B cell (primary cell): Measurements from ENCODE around the gene CBLN3.

ENCODE experiments used
- EZH2 ChIP-seq: IDR thresholded peaks from 2 replicates; pipeline ENCODE4 v1.6.1; 2012; ENCODE audit warnings: borderline replicate concordance, low read depth, mild to moderate bottlenecking, moderate library complexity, low read length; ENCODE audit not compliant: insufficient read depth, poor library complexity, severe bottlenecking
- TF ChIP-seq, protein P1 (sequence below): fragments of 200-600 bp; IDR thresholded peaks from one replicate; pipeline ENCODE4 v1.8.0; 2022; ENCODE audit warnings: antibody characterized with exemption, mild to moderate bottlenecking

DNA sequence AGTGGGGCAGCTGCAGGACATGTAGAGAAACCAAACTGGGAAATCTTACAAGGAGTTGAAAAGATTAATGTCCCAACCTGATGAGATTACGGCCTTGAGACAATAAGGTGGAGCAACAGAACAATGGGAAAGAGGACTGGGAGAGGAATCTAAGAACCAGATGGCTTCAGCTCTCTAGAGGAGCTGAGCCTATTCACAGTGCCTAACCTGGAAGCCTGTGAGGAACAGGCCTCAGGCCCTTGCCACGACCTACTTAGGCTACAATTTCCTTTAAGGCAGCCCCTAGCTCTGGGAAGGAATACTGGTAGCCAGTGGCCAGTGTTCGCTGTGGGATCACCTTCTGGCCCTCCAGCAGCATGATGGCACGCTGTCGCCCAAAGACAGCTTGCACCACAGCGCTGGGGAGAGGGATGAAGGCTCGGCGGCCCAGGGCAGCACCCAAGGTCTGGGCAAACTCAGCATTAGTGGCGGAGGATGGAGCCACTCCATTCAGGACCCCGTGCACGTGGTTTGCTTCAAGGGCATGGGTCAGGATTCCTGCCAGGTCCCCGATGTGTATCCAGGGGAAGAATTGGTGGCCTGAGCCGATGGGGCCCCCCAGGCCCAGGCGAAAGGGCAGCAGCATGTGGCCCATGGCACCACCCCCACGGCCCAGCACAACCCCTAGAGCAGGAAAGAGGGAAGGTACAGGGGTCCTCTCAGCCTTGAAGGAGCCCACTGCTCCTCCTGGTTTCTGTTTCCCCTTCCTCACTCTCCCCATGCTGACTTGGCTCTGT, 10.6 kb upstream of the CBLN3 start:
- TF ChIP-seq, protein P1, sequence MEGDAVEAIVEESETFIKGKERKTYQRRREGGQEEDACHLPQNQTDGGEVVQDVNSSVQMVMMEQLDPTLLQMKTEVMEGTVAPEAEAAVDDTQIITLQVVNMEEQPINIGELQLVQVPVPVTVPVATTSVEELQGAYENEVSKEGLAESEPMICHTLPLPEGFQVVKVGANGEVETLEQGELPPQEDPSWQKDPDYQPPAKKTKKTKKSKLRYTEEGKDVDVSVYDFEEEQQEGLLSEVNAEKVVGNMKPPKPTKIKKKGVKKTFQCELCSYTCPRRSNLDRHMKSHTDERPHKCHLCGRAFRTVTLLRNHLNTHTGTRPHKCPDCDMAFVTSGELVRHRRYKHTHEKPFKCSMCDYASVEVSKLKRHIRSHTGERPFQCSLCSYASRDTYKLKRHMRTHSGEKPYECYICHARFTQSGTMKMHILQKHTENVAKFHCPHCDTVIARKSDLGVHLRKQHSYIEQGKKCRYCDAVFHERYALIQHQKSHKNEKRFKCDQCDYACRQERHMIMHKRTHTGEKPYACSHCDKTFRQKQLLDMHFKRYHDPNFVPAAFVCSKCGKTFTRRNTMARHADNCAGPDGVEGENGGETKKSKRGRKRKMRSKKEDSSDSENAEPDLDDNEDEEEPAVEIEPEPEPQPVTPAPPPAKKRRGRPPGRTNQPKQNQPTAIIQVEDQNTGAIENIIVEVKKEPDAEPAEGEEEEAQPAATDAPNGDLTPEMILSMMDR, result no peak
- TF ChIP-seq EZH2, result no peak
